GM23248 (cell line): ENCODE measurements around the gene EPN2. TPM values are rescaled to one million over a fixed set of nuclear protein-coding genes. Genes with fewer than 3 reads are reported as not detected.
A peak's percentile ranks its signal among the peaks of the same experiment; 100 is the strongest.

Experiments used
- DNase-seq: peaks from one replicate; pipeline ENCODE4 v3.0.0-alpha.2; 2015
- H2AFZ ChIP-seq: fragments of 200-600 bp; sonication (generic); 2 replicates; pipeline ENCODE4 v1.6.1; 2016; ENCODE audit warnings: antibody characterized with exemption
- H3F3A ChIP-seq: fragments of 200-600 bp; sonication (generic); 2 replicates; pipeline ENCODE4 v1.6.1; 2016; ENCODE audit warnings: mild to moderate bottlenecking, antibody characterized with exemption, mixed run types; ENCODE audit not compliant: insufficient read depth
- H3K27ac ChIP-seq: fragments of 200-600 bp; sonication (generic); 2 replicates; pipeline ENCODE4 v1.5.1; 2016; ENCODE audit warnings: mild to moderate bottlenecking
- H3K27me3 ChIP-seq: fragments of 200-600 bp; sonication (generic); replicated peaks from 2 replicates; pipeline ENCODE4 v1.6.1; 2016; ENCODE audit warnings: mild to moderate bottlenecking; ENCODE audit not compliant: insufficient read depth
- H3K36me3 ChIP-seq: fragments of 200-600 bp; sonication (generic); 2 replicates; pipeline ENCODE4 v1.6.1; 2016; ENCODE audit warnings: low read depth, mild to moderate bottlenecking
- H3K4me1 ChIP-seq: fragments of 200-600 bp; sonication (generic); 2 replicates; pipeline ENCODE4 v1.6.1; 2016; ENCODE audit warnings: mild to moderate bottlenecking; ENCODE audit not compliant: insufficient read depth
- H3K4me2 ChIP-seq: fragments of 200-600 bp; sonication (generic); one replicate; pipeline ENCODE4 v1.6.1; 2016; ENCODE audit warnings: mild to moderate bottlenecking; ENCODE audit not compliant: unreplicated experiment
- H3K4me3 ChIP-seq: fragments of 200-600 bp; sonication (generic); 2 replicates; pipeline ENCODE4 v1.5.1; 2016; ENCODE audit warnings: mild to moderate bottlenecking
- H3K79me2 ChIP-seq: fragments of 200-600 bp; sonication (generic); 2 replicates; pipeline ENCODE4 v1.6.1; 2016; ENCODE audit warnings: mild to moderate bottlenecking; ENCODE audit not compliant: insufficient read depth
- H3K9ac ChIP-seq: fragments of 200-600 bp; sonication (generic); 2 replicates; pipeline ENCODE4 v1.6.1; 2016; ENCODE audit warnings: mild to moderate bottlenecking
- H3K9me2 ChIP-seq: fragments of 200-600 bp; sonication (generic); 2 replicates; pipeline ENCODE4 v1.6.1; 2016; ENCODE audit warnings: mixed run types, mild to moderate bottlenecking, moderate library complexity; ENCODE audit not compliant: insufficient read depth
- H3K9me3 ChIP-seq: fragments of 200-600 bp; sonication (generic); one replicate; pipeline ENCODE4 v1.6.1; 2017; ENCODE audit warnings: low read depth
- H4K20me1 ChIP-seq: fragments of 200-600 bp; sonication (generic); 2 replicates; pipeline ENCODE4 v1.6.0; 2016; ENCODE audit not compliant: insufficient read depth
- EZH2 ChIP-seq: fragments of 200-600 bp; sonication (generic); IDR thresholded peaks from 2 replicates; pipeline ENCODE4 v1.6.1; 2018; ENCODE audit warnings: antibody characterized with exemption, mild to moderate bottlenecking; ENCODE audit not compliant: insufficient read depth, poor library complexity, severe bottlenecking
- EZH2phosphoT487 ChIP-seq: fragments of 200-600 bp; sonication (generic); IDR thresholded peaks from 2 replicates; pipeline ENCODE4 v1.6.1; 2018; ENCODE audit warnings: antibody characterized with exemption, moderate library complexity, mild to moderate bottlenecking, low read depth; ENCODE audit not compliant: insufficient read depth
- WGBS, 2 experiments: methylation state at CpG; one replicate each; pipeline ENCODE4 v1.1.6; 2015 to 2017; ENCODE audit warnings: low lambda C conversion rate in 2 of 2, low coverage in 1 of 2; ENCODE audit errors: missing lambda C conversion rate in 2 of 2; 5-methylcytosine and 5-hydroxymethylcytosine counted together
- in situ Hi-C: fragments of 300-500 bp; cut with MboI; formaldehyde crosslinking; loops from 2 replicates; pipeline ENCODE4 v1.15.0; 2020
- polyA plus RNA-seq: library from polyadenylated mRNA; unstranded; fragments of >200 nt; fragmentation: Nextera tagmentation; extraction: Ambion mirVana; gene quantifications from 2 replicates; pipeline ENCODE4 v1.2.1, GENCODE V29; 2016
- total RNA-seq: library from RNA; depleted of rRNA; stranded (reverse); fragments of >200 nt; shearing (Covaris generic); gene quantifications from 2 replicates; pipeline ENCODE4 v1.2.3, GENCODE V29; 2014

Gene EPN2
- total and polyA plus RNA-seq, 2 experiments from 2014 or later: 25.3 to 54.0 TPM

GRCh38 chr17:19331543-19332245 is 94.5 kb downstream of the EPN2 start:
- H3K4me3 ChIP-seq: no peak overlapping the region
- no peaks in the 10 kb centered on the region for H3K36me3 ChIP-seq
- peak overlapping the region; percentile 39; the same call in 1 of the 2 replicates for H3K9ac ChIP-seq
- no peaks in the 10 kb centered on the region for H3K9me3 ChIP-seq
- H4K20me1 ChIP-seq: no peaks in the 10 kb centered on the region
- no peaks in the 10 kb centered on the region for H3K79me2 ChIP-seq
- in situ Hi-C loops: no loop called here
- H3K9me2 ChIP-seq: no peaks in the 10 kb centered on the region
- no peaks in the 10 kb centered on the region for H3K27me3 ChIP-seq
- H3K4me1 ChIP-seq: peaks cover 44% of the 10 kb centered on the region
- H2AFZ ChIP-seq: no peak overlapping the region
- DNase-seq: peak; percentile 27
- H3F3A ChIP-seq: peaks cover 37% of the 10 kb centered on the region
- peak overlapping the region; percentile 39 for H3K4me2 ChIP-seq
- WGBS, 2 experiments: 78 to 81% methylated on average over 13 of the region's 13 CpGs
- no peak for TF ChIP-seq EZH2phosphoT487
- no peak for TF ChIP-seq EZH2
- peak overlapping the region; percentile 41 for H3K27ac ChIP-seq

- Histone ChIP-seq H3K27ac (no peak overlapping the region), H4K20me1 (no peaks in the 10 kb centered on the region), H3K4me1 (peaks cover 36% of the 10 kb centered on the region), H3F3A (peaks cover 31% of the 10 kb centered on the region), H3K4me2 (no peak overlapping the region), H3K9me3 (no peaks in the 10 kb centered on the region), H3K36me3 (no peaks in the 10 kb centered on the region), H3K9me2 (no peaks in the 10 kb centered on the region), H3K79me2 (no peaks in the 10 kb centered on the region), H2AFZ (no peak overlapping the region), H3K27me3 (no peaks in the 10 kb centered on the region), H3K9ac (no peak overlapping the region), H3K4me3 (no peak overlapping the region)
- TF ChIP-seq EZH2phosphoT487: no peak
- no peak for TF ChIP-seq EZH2
- in situ Hi-C loops: no loop called here
- WGBS, 2 experiments: 77 to 80% methylated on average over 6 of the region's 6 CpGs
- DNase-seq: no peak
These were observed 95.4 kb downstream of the EPN2 start for GRCh38 chr17:19332371-19333131.

GRCh38 chr17:19333132-19333440 is 95.9 kb downstream of the EPN2 start:
- Histone ChIP-seq H3K27me3 (no peaks in the 10 kb centered on the region), H2AFZ (no peak overlapping the region), H3F3A (peaks cover 31% of the 10 kb centered on the region), H3K4me3 (no peak overlapping the region), H3K9me3 (no peaks in the 10 kb centered on the region), H3K79me2 (no peaks in the 10 kb centered on the region), H3K4me1 (peaks cover 30% of the 10 kb centered on the region), H3K9ac (no peak overlapping the region), H3K36me3 (no peaks in the 10 kb centered on the region), H3K27ac (no peak overlapping the region), H3K9me2 (no peaks in the 10 kb centered on the region), H4K20me1 (no peaks in the 10 kb centered on the region), H3K4me2 (no peak overlapping the region)
- in situ Hi-C loops: no loop called here
- no peak for DNase-seq
- TF ChIP-seq EZH2 (no peak), EZH2phosphoT487 (no peak)
- 96 to 100% methylated on average over 1 of the region's 1 CpG for WGBS, 2 experiments

- Histone ChIP-seq H3K9me2 (no peaks in the 10 kb centered on the region), H3K36me3 (no peaks in the 10 kb centered on the region), H3K4me2 (no peak overlapping the region), H2AFZ (no peak overlapping the region), H3K27me3 (no peaks in the 10 kb centered on the region), H3K9me3 (no peaks in the 10 kb centered on the region), H3K27ac (no peak overlapping the region), H3K4me1 (peaks cover 29% of the 10 kb centered on the region), H3K4me3 (no peak overlapping the region), H3K9ac (no peak overlapping the region), H3F3A (peaks cover 38% of the 10 kb centered on the region), H3K79me2 (no peaks in the 10 kb centered on the region), H4K20me1 (no peaks in the 10 kb centered on the region)
- TF ChIP-seq EZH2: no peak
- TF ChIP-seq EZH2phosphoT487: no peak
- DNase-seq: no peak
- in situ Hi-C loops: no loop called here
- WGBS, 2 experiments: 92 to 96% methylated on average over 7 to 12 of the region's 12 CpGs
These were observed 96.6 kb downstream of the EPN2 start for GRCh38 chr17:19333736-19334290.
